ENCODE measurements around the gene TRIM52.

The TRIM52 gene

DNA sequence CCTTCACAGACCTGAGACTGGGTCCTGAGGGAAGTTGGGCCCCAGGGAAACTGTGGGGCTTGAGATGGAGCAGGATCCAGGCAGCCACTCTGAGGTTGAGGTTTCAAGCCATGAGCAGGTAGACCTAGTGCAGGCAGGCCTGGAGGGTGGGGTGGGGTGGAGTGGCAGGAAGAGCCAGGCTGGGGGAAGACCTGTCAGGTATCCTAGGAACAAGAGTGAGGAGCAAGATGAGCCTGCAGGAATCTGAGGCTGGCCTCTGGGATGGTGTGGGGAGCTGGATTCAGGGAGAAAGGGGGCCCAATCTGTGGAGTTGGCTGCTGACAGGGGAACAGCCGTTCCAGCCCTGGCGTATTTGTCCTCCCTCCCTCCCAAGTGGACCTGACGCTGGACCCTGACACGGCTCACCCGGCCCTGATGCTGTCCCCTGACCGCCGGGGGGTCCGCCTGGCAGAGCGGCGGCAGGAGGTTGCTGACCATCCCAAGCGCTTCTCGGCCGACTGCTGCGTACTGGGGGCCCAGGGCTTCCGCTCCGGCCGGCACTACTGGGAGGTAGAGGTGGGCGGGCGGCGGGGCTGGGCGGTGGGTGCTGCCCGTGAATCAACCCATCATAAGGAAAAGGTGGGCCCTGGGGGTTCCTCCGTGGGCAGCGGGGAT lies 27.0 kb downstream of the TRIM52 start:
- FAIRE-seq: no peak
- no peak for DNase-seq (ENCODE audit: low spot score)

DNA sequence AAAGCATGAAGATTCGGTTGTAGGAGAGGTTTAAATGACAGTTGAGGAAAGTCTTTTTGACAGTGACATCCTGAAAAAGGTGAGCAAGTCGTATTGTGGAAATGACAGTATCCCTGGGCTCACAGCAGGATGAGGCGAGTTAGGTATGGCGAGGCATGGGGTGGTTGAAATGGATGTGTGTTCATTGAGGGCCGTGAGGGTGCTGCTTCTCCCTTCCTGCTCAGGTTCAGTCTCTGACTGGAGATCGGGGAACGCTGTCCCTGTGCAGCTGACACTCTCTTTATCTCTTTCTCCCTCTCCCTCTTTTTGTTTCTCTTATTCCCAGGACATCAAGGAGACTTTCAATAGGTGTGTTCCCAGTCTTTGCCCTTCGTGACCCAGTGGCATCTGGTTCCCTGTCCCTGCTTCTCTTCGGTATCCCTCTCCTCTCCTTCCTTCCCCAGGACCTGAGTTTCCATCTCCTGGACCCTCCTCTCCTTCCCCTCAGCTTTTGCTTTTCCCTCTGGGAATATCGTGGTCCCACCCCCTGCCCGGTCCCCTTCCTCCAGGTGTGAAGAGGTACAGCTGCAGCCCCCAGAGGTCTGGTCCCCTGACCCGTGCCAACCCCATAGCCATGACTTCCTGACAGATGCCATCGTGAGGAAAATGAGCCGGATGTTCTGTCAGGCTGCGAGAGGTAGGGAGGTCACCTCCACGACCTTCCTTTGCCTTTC lies 27.7 kb downstream of the TRIM52 start:
- DNase-seq (ENCODE audit: low spot score) (no peak), FAIRE-seq (no peak)

DNA sequence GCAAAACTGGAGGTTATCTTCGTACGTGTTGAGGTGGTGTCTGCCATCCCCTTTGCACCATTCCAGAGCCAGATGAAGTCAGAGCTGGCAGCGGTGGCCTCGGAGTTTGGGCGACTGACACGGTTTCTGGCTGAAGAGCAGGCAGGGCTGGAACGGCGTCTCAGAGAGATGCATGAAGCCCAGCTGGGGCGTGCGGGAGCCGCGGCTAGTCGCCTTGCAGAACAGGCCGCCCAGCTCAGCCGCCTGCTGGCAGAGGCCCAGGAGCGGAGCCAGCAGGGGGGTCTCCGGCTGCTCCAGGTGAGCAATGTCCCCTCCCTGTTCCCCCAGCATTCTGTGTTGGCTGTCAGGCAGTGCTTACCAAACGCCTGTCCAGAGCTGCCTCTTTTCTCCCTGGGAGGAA lies 28.4 kb downstream of the TRIM52 start:
- no peak for DNase-seq (ENCODE audit: low spot score)
- no peak for FAIRE-seq

DNA sequence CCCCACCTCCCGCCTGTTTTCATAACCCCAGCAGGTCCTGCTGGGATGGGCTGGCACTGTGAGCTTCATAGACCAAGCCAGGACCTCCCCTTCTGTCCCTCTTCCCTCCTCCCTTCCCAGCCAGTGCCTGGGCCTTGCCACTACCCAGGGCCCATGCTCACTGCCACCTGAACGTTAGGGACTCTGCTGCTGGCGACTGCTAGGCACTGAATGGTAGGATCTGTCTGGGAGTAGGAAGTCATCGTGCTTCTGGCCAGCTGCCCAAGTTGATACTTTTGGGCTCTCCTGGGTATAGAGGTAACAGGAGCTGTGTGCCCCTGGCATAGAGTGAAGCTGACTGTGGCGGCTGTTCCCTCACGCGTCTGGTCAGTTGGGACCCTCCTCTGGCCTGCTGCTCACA lies 29.5 kb downstream of the TRIM52 start:
- DNase-seq (ENCODE audit: low spot score): no peak

DNA sequence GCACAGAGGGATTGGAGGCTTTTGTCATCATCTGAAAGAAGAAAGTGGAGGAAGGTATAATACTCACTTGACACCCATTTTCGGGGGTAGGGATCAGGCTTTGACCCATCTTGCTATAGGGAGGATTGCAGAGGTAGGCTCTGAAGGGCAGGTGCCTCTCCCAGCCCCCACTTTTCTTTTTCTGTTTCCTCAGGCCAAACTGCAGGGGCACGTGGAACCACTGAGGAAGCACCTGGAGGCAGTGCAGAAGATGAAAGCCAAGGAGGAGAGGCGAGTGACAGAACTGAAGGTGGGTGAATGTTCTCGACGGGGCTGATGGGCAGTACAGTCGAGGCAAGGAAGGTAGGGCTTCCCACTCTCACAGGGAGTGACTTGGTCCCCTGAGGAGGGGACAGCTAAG lies 30.4 kb downstream of the TRIM52 start:
- FAIRE-seq: no peak
- no peak for DNase-seq (ENCODE audit: low spot score)

More for the DNA sequence above, 29.5 kb downstream of the TRIM52 start:
- FAIRE-seq: no peak

DNA sequence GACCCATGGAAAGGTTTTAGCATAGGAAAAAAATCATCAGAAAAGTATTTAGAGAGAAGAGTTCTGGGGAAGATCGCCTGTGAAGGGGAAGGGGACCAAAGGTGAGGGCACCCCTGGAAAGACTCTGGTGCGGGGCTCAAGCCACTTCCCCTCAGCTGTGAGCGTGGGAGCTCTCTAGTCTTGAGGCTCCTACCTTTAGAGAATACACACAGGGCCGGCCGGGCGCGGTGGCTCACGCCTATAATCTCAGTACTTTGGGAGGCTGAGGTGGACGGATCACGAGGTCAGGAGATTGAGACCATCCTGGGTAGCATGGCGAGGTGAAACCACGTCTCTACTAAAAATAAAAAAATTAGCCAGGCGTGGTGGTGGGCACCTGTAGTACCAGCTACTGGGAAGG lies 30.9 kb downstream of the TRIM52 start:
- DNase-seq (ENCODE audit: low spot score) (no peak), FAIRE-seq (no peak)

DNA sequence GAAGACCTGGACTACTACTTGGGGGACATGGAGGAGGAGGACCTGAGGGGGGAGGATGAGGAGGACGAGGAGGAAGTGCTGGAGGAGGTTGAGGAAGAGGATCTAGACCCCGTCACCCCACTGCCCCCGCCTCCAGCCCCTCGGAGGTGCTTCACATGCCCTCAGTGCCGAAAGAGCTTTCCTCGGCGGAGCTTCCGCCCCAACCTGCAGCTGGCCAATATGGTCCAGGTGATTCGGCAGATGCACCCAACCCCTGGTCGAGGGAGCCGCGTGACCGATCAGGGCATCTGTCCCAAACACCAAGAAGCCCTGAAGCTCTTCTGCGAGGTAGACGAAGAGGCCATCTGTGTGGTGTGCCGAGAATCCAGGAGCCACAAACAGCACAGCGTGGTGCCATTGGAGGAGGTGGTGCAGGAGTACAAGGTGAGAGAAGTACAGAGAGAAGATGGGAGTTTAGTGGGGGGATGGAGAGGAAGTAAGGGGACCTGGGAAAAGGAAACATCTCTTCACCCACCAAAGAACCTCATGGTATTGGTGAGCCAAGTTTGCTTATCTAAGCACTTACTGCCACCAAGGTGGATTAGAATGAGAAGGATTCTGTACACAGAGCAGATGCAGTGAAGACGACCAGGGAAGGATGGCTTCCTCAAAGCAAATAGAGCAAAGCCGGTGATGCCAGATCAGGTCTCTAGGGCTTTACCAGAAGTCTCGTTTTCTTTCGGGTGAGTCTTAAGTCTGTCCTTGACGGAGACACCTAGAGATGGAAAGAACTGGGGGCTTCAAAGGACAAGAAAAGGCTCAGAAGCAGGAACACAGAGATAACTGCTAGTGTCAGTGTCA lies 36.3 kb downstream of the TRIM52 start:
- FAIRE-seq (no peak), DNase-seq (ENCODE audit: low spot score) (no peak)

DNA sequence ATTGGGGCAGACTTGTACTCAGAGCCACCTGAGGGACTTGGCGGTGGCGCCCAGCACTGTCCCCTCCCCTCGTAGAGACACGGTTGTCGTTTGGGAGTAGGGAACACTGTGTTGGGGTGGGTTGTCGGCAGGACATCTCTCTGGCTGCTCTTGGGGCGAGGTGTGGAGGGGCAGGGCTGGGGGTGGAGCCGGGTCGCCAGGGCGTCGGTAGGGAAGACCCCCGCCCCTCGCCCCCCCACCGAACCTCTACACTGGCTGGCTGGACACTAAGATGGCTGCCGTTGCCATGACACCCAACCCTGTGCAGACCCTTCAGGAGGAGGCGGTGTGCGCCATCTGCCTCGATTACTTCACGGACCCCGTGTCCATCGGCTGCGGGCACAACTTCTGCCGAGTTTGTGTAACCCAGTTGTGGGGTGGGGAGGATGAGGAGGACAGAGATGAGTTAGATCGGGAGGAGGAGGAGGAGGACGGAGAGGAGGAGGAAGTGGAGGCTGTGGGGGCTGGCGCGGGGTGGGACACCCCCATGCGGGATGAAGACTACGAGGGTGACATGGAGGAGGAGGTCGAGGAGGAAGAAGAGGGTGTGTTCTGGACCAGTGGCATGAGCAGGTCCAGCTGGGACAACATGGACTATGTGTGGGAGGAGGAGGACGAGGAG lies 37.1 kb downstream of the TRIM52 start:
- FAIRE-seq: no peak
- no peak for DNase-seq (ENCODE audit: low spot score)

DNA sequence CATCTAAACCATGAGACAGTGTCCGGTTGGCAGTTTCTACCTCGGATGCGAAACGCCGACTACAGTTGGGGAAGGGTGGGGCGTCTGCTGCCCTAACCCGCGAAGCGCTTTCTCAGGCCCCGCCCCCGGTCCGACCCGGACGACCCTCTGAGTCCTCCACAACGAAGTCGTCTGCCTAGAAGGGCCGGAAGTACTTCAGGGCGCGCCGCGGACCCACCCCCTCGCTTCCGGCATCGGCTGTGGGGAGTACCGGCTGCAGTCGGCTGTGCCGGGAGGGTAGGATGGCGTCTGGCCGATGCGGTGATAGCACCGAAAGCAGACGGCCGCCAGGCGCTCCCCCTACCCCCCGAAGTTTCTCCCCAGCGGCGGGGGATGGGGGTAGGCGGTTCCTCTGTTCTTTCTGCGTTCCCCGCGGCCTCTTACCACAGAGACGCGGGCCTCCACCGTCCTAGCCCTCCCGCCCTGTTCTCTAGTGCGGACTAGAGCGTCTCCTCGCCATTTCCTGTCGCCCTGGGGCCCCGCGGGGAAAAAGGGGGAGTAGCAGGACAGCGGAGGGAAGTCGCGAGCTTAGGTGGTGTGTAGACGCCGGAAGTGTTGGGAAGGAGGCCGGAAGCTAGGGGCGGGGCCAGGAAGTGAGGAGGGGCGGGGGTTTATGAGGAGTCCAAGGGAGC lies 37.8 kb downstream of the TRIM52 start, which contains the start of gene TRIM41:
TSS of gene TRIM41 (plus strand) at position 224 of the 671 bp plus-strand sequence. CDS start 719 bp downstream, outside the sequence.
- FAIRE-seq (no peak), DNase-seq (ENCODE audit: low spot score) (peak; percentile 90)

DNA sequence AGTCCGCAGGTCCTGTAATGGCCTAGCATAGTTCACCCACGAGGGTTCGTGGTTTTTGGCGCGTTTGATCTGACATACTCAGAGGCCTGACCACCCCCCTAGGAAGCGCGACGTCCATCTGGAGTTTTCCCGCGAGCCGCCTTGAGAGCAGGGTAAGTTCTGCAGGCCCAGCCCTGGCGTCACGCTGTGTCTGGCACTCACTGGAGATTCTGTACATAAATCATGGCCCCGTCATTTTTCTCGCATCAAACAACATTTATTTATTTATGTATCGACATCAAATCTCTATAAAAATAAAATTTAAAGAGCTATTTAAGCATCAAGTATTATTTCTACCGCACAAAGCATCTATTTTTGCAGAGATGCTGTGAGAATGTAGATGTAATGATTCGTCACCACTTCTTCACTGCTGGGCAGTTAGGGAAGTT lies 38.3 kb downstream of the TRIM52 start:
- DNase-seq (ENCODE audit: low spot score): no peak
- no peak for FAIRE-seq

DNA sequence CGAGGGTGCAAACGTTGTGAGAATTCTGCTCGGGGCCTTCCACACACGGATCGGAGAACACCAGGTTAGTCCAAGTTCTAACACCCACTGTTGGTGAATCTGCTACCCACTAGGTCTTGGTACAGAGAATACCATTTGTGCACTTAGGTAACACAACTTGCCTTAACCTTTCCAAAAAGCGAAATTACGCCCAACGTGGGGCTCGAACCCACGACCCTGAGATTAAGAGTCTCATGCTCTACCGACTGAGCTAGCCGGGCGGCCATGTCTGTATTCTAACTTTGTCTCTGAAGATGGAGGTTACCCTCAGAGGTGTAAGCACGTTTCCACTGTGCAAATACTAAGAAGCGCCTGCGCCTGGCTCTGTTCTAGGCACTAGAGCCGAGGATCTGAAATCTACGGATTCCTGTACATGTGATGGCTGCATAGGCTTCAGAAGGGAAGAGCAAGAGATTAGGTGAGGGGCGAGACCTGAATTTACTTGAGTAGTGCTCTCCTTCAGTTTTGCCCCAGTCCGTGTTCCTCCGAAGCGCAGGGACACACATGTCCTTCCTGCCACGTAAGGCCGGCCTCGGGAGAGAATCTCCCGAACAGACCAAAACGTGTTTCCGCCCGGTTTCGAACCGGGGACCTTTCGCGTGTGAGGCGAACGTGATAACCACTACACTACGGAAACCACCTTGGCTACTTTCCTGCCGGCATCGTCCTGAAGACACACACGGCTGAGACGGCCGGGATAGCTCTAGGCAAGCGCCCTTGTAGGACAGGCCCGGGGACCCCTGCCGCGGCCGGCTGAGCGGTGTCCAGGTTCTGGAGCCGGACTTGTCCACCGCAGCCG lies 38.9 kb downstream of the TRIM52 start:
- peak; percentile 68 for DNase-seq (ENCODE audit: low spot score)
- FAIRE-seq: no peak

DNA sequence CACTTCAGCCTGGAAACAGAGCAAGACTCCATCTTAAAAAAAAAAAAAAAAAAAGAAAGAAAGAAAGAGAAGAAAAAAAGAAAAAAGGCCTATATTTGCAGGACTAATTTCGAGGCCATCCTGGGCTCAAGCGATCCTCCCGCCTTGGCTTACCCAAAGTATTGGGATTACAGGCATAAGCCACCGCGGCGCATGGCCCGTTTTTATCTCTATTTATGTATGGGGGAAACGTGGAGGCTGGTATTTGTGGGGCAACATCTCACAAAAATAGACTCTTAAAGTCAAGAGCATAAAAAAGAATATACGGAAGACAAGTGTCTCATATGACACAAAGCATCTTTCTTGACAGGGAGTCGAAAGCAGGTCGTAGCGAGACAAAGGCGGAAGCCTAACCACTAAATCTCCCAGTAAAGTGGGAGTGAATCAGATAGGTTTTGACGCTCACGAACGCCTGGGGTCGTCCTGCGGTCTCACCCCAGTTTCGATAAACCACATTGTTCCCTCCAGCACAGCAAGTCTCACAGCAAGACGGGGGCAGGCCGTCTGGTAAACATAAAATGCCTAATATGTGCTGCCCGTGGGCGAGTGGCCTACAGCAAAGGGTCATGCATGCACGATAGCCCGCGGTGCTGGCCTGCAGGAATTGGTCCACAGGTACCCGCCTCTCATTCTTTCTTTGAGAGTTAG lies 39.7 kb downstream of the TRIM52 start:
- no peak for FAIRE-seq
- no peak for DNase-seq (ENCODE audit: low spot score)

DNA sequence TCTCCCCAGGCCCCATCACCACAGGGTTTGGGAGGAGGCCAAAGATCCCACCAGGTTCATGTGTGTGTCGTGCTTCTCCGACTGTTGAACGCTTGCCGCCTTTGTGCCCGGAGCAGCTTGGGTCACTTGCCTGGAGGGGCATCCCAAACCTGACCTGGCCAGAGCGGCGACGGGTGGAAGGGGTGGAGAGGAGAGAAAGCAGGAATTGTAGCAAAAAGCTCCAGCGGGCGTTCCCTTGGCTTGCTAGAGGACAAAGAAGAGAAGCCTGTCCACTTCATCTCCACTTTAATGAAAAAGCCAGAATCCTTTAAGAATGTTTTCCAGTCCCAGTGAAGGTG lies 40.8 kb downstream of the TRIM52 start:
- DNase-seq (ENCODE audit: low spot score) (no peak), FAIRE-seq (no peak)

DNA sequence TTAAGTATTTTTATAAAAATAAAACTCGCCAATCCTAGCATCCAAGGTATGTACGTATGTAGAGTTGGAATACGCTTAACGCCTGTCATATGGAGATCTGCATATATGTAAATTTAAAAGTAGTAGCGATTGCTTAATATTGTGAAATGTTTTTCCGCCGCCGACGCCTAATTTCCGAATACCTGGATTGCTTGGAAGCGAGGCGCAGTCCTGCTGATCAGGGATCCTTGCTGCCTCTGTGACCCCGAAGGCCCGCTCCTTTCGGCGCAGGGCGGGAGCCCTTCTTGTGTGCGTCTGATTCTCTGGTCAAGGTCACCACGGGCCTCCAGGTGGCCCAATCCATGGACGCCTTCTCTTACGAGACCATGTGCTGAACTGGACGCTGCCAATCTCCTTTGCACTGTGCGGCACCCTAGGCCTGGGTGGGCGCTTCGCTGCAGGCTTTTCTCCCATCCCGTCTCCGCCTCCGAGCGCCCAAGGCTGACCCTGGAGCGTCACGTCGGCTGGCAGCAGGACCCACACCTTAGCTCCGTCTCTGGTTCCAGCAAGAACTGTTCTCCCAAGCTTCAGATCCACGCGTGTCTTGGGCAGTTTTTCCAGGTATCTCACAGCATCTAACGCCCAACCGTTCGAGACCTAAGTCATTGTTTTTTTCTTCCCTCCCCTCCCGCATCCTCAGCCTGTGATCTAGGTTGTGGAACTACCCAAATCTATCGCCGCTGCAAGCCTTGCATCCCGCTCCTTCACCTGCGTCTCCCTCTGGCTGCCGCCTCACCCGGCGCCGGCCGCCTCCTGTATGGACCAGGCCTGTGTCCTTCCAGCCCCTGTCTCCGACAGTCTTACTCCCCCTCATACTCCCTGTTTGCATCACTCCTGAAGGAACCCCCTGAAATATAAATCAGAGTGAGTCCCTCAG lies 41.4 kb downstream of the TRIM52 start:
- no peak for DNase-seq (ENCODE audit: low spot score)
- no peak for FAIRE-seq

DNA sequence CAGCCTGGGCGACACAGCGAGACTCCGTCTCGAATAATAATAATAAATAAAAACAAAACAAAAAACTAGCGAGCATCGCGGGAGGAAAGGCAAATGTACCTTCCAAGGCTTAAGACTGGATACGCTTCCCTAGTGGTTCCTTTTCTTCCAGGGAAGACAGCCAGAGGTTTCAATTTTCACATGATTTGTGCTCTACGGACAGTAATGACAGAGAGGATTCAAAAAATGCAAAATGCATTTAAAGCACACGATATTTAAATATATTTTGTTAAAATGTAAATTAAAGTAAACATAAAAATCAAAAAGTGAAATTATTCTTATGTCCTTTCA lies 42.2 kb downstream of the TRIM52 start:
- no peak for DNase-seq (ENCODE audit: low spot score)
- FAIRE-seq: no peak

DNA sequence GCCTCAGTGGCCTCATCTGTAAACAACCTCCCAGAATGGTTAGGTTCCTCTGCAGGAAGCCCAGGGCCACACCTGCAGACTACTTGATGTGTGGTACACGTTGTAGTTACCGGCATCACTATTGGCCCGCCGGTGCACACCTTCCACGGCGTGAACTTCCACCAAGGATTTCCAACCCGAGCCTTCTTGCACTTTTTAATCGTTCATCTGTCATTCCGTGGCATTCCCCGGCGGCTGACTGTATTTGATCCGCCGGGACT lies 43.2 kb downstream of the TRIM52 start:
- DNase-seq (ENCODE audit: low spot score): no peak
- FAIRE-seq: no peak

DNA sequence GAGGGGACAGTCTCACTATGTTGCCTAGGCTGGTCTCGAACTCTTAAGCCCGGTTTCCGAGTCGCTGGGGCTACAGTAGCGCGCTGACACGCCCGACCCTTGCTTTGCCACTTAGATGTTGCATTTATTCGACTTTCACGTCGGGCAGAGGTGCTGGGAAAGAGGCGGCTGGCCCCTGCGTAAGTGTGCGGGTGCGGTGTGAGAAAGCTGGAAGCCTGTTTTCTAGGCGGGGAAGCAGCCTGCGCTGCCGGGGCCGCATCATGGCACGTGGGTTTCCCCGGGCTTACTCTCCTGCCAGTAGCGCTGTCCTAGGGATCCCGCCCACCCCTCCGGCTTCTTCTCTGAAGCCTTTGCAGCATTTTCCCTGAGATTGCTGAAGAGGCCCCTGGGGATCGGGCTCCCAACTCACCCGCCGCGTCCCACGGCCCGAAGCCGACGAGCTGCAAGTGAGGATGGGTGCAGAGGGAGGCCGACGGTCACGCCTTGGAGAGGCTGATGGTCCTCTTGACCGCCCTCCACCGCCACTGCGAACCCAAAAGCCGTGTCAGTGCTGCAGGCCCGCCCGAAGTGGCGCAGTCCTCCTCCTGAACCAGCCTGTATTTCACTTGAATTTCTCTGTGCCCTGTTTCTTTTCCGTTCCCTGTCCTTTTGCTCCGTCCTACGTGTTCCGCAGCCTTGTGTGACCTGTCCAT lies 43.7 kb downstream of the TRIM52 start:
- FAIRE-seq (no peak), DNase-seq (ENCODE audit: low spot score) (no peak)
